A673 (cell line): ENCODE results near the gene TMEM114.

Experiments used
- CTCF ChIP-seq: fragments of 300-800, 200-600 bp; sonication (generic); conservative IDR thresholded peaks from 2 replicates; pipeline ENCODE4 v1.5.1; 2017; ENCODE audit warnings: low read depth, mild to moderate bottlenecking, antibody characterized with exemption, low read length, moderate library complexity, mixed read lengths
- EZH2 ChIP-seq: fragments of 200-600 bp; sonication (generic); IDR thresholded peaks from 2 replicates; pipeline ENCODE4 v1.6.1; 2017; ENCODE audit warnings: borderline replicate concordance, low read depth, mild to moderate bottlenecking, mixed read lengths, antibody characterized with exemption, low read length; ENCODE audit not compliant: poor library complexity, severe bottlenecking

- TF ChIP-seq CTCF (no peak), EZH2 (no peak)
Observed at GRCh38 chr16:8543258-8543657, 47.1 kb downstream of the TMEM114 start.
